PFSK-1 (cell line): ENCODE data around the gene CELSR1.

Experiments
- FOXP2 ChIP-seq: optimal IDR thresholded peaks from 2 replicates; pipeline ENCODE3; 2011; ENCODE audit warnings: borderline replicate concordance, control low read depth, inconsistent platforms; ENCODE audit not compliant: insufficient read depth; ENCODE audit errors: extremely low read length, extremely low read depth
- POLR2AphosphoS5 ChIP-seq: IDR thresholded peaks from 2 replicates; pipeline ENCODE4 v1.6.1; 2012; ENCODE audit warnings: low read depth, mild to moderate bottlenecking, control low read depth, low read length, moderate library complexity
- SIN3A ChIP-seq: IDR thresholded peaks from 2 replicates; pipeline ENCODE4 v1.6.1; 2012; ENCODE audit warnings: mild to moderate bottlenecking, low read length, moderate library complexity, borderline replicate concordance; ENCODE audit not compliant: insufficient read depth
- TAF1 ChIP-seq: IDR thresholded peaks from 2 replicates; pipeline ENCODE4 v1.6.1; 2012; ENCODE audit warnings: low read length, control low read depth, borderline replicate concordance; ENCODE audit not compliant: insufficient read depth
- TF ChIP-seq, protein P1 (sequence below), 2 experiments: IDR thresholded peaks; 2 replicates each; pipeline versions ENCODE4 v1.6.1 to v1.8.0; 2011 to 2012; ENCODE audit warnings: low read depth in 2 of 2, low read length in 2 of 2, control low read depth in 1 of 2, inconsistent platforms in 1 of 2, mild to moderate bottlenecking in 1 of 2, moderate library complexity in 1 of 2; ENCODE audit not compliant: insufficient read depth in 1 of 2

CELSR1 gene

DNA sequence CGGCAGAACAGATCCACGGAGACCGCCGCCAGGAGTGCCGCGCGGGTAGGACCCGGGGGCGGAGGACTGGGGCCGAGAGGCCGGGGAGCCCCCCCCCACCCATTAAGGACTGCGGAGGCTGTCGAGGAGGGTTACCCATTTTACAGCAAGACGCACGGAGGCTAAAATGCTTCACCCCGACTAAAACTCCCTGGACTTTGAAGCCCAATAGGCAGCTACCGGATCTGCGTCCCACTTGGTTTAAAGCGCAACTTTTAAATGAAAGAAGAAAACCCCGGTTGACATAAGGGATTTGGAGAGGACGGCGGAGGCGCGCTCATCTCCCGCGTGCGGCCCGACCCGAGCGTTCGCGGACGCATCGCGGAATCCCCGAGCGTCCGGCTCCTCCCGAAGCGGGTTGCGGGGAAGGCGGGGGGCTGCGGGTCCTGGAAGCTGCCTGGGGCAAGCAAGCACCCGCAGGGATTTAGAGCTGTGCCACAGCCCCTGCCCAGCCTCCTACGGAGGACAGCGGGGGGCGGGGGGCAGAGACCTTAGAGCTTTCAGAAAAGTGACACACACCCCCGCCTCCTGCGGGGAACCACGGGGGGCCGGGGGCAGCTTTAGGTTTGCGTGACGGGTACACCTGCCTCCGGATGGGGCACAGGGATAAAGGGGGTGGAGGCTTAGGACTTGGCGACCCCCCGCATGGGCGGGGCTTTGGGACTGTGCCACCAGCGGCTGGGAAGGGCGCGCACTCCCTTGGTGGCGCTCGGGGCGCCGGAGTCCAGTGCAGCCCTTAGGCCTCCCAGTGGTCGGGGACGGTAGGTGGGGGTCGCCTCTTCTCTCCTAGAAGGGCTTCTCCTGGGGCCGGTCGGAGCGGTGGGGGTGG is 760 bp upstream of the CELSR1 start:
- TF ChIP-seq, protein P1, sequence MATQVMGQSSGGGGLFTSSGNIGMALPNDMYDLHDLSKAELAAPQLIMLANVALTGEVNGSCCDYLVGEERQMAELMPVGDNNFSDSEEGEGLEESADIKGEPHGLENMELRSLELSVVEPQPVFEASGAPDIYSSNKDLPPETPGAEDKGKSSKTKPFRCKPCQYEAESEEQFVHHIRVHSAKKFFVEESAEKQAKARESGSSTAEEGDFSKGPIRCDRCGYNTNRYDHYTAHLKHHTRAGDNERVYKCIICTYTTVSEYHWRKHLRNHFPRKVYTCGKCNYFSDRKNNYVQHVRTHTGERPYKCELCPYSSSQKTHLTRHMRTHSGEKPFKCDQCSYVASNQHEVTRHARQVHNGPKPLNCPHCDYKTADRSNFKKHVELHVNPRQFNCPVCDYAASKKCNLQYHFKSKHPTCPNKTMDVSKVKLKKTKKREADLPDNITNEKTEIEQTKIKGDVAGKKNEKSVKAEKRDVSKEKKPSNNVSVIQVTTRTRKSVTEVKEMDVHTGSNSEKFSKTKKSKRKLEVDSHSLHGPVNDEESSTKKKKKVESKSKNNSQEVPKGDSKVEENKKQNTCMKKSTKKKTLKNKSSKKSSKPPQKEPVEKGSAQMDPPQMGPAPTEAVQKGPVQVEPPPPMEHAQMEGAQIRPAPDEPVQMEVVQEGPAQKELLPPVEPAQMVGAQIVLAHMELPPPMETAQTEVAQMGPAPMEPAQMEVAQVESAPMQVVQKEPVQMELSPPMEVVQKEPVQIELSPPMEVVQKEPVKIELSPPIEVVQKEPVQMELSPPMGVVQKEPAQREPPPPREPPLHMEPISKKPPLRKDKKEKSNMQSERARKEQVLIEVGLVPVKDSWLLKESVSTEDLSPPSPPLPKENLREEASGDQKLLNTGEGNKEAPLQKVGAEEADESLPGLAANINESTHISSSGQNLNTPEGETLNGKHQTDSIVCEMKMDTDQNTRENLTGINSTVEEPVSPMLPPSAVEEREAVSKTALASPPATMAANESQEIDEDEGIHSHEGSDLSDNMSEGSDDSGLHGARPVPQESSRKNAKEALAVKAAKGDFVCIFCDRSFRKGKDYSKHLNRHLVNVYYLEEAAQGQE (IDR thresholded peaks at IDR 0.05; ENCODE audit: insufficient read depth in 1 of 2, low read depth in 2 of 2, low read length in 2 of 2) = no peak
- no peak for TF ChIP-seq POLR2AphosphoS5

DNA sequence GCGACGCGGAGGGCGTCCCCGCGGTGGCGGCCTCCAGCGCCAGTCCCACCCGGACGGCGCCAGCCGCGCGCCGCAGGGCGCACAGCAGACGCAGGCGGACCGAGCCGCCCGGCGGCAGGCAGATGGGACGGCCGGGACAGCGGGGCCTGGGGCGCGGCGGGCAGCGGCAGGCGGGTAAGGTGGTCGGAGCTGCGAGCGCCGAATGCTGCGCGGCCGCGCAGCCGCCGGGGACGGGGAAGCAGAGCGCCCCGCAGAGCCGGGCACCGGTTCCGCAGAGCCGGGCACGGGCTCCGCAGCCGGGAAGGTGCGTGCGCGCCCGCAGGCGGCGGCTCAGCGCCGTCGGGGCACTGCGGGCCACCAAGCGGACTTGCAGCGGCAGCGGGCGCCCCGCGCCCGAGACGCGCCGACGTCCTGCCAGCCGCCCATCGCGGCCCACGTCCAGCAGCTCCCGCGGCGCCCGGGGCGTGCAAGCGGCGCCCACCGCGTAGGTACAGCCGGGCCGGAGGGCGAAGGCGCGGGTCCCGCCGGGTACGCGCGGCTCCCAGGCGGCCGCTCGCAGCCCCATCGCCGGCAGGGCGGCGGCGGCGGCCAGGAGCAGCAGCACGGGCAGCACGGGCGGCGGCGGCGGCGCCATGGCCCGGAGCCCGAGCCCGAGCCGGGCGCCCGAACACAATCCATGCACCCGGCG is 739 bp downstream of the CELSR1 start:
- TF ChIP-seq, protein P1 (IDR thresholded peaks at IDR 0.05; ENCODE audit: insufficient read depth in 1 of 2, low read depth in 2 of 2, low read length in 2 of 2) = no peak

DNA sequence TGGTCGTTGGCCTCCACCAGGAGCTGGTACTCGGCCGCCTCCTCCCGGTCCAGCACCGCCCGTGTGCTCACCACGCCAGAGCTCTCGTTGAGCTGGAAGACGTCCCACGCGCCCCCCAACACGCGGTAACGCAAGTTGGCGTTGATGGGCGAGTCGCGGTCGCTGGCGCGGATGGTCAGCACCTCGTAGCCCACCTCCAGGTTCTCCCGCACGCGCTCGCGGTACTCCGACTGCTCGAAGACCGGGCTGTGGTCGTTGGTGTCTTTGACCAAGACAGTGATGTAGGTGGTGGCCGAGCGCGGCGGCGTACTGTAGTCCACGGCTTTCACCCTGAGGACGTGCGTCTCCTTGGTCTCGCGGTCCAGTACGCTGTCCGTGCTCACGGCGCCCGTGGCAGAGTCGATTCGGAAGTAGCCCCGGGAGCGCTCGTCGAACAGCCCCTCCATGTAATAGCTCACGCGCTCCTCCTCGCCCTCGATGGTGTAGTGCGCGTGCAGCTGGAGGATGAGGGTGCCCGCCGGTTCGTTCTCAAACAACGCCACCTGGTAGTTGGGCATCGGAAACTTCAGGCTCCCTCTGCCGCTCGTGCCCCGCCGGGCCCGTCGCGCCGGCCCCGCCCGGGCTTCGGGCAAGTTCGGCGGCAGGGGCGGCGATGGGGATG is 1.4 kb downstream of the CELSR1 start:
- no peak for TF ChIP-seq POLR2AphosphoS5
- TF ChIP-seq FOXP2 = no peak
- TF ChIP-seq TAF1 = no peak
- TF ChIP-seq SIN3A = no peak
- TF ChIP-seq, protein P1 (IDR thresholded peaks at IDR 0.05; ENCODE audit: insufficient read depth in 1 of 2, low read depth in 2 of 2, low read length in 2 of 2) = no peak

DNA sequence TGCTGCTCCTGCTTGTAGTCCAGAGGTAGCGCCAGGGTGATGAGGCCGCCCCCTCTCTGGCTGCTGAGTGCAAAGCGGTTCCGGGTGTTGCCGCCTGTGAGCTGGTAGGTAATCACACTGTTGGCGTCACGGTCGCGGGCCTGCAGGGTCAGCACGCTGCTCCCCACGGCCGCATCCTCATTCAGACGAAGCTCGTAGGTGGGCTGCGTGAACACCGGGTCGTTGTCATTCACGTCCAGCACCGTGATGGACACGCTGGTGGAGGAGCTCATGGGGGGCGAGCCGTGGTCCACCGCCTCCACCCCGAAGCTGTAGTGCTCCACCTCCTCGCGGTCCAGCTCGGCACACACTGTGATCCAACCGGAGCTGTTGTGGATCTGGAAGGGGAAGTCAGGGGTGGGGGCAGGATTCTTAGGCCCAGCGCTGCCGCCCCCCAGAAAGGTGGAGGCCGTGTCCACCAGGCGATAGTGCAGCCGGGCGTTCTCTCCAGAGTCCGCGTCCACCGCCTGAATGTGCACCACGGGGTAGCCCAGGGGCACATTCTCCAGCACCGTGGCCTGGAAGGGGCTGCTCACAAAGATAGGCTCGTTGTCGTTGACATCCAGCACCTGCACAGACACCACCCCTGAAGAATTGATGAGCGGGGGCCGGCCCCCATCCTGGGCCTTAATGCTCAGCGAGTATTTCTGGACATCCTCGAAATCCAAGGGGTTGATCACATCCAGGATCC is 2.4 kb downstream of the CELSR1 start:
- TF ChIP-seq POLR2AphosphoS5 (no peak), FOXP2 (no peak), TAF1 (no peak), SIN3A (no peak)
- TF ChIP-seq, protein P1 (IDR thresholded peaks at IDR 0.05; ENCODE audit: insufficient read depth in 1 of 2, low read depth in 2 of 2, low read length in 2 of 2) = no peak
